IPS-18a (cell line): ENCODE measurements around the gene CREB5.

Source experiments
- H3K27ac ChIP-seq: one replicate; pipeline ENCODE4 v1.5.1; 2013; ENCODE audit warnings: low read length
- H3K27me3 ChIP-seq: one replicate; pipeline ENCODE4 v1.6.1; 2013; ENCODE audit warnings: mild to moderate bottlenecking, low read length; ENCODE audit not compliant: control insufficient read depth, insufficient read depth
- H3K36me3 ChIP-seq: one replicate; pipeline ENCODE4 v1.6.1; 2013; ENCODE audit warnings: low read depth, low read length; ENCODE audit not compliant: control insufficient read depth
- H3K4me1 ChIP-seq: one replicate; pipeline ENCODE4 v1.6.1; 2013; ENCODE audit warnings: low read depth, low read length; ENCODE audit not compliant: control insufficient read depth
- H3K4me3 ChIP-seq: one replicate; pipeline ENCODE4 v1.5.1; 2013; ENCODE audit warnings: low read length
- H3K9ac ChIP-seq: one replicate; pipeline ENCODE4 v1.6.1; 2013; ENCODE audit warnings: mild to moderate bottlenecking, low read length, moderate library complexity
- H3K9me3 ChIP-seq: one replicate; pipeline ENCODE4 v1.6.1; 2013; ENCODE audit warnings: low read depth, low read length; ENCODE audit not compliant: control insufficient read depth

The CREB5 gene

GRCh38 chr7:28408105-28408959 lies 4.0 kb upstream of the CREB5 start:
- H3K9ac ChIP-seq = no peak overlapping the region
- peaks cover 63% of the 10 kb centered on the region for H3K27me3 ChIP-seq
- no peaks in the 10 kb centered on the region for H3K9me3 ChIP-seq
- no peak overlapping the region for H3K27ac ChIP-seq
- H3K4me3 ChIP-seq = peak overlapping the region; percentile 81
- no peaks in the 10 kb centered on the region for H3K36me3 ChIP-seq
- peaks cover 8% of the 10 kb centered on the region for H3K4me1 ChIP-seq

GRCh38 chr7:28408960-28409715 lies 3.2 kb upstream of the CREB5 start:
- Histone ChIP-seq H3K36me3 (no peaks in the 10 kb centered on the region), H3K9ac (peak overlapping the region; percentile 43), H3K9me3 (no peaks in the 10 kb centered on the region), H3K4me3 (peak overlapping the region; percentile 81), H3K27me3 (peaks cover 71% of the 10 kb centered on the region), H3K4me1 (peaks cover 8% of the 10 kb centered on the region), H3K27ac (no peak overlapping the region)

- peak overlapping the region; percentile 81 for H3K4me3 ChIP-seq
- no peak overlapping the region for H3K27ac ChIP-seq
- H3K9ac ChIP-seq = peak overlapping the region; percentile 43
- H3K4me1 ChIP-seq = peaks cover 8% of the 10 kb centered on the region
- peaks cover 71% of the 10 kb centered on the region for H3K27me3 ChIP-seq
- H3K9me3 ChIP-seq = no peaks in the 10 kb centered on the region
- H3K36me3 ChIP-seq = no peaks in the 10 kb centered on the region
Observed at GRCh38 chr7:28409716-28410627, 2.3 kb upstream of the CREB5 start.

GRCh38 chr7:28410628-28411531 lies 1.4 kb upstream of the CREB5 start:
- Histone ChIP-seq H3K27ac (no peak overlapping the region), H3K4me1 (peaks cover 8% of the 10 kb centered on the region), H3K4me3 (peak overlapping the region; percentile 81), H3K9me3 (no peaks in the 10 kb centered on the region), H3K27me3 (peaks cover 71% of the 10 kb centered on the region), H3K36me3 (no peaks in the 10 kb centered on the region), H3K9ac (no peak overlapping the region)

- Histone ChIP-seq H3K27me3 (peaks cover 58% of the 10 kb centered on the region), H3K9me3 (no peaks in the 10 kb centered on the region), H3K27ac (no peak overlapping the region), H3K36me3 (no peaks in the 10 kb centered on the region), H3K4me3 (no peak overlapping the region), H3K9ac (no peak overlapping the region), H3K4me1 (peaks cover 8% of the 10 kb centered on the region)
Observed at GRCh38 chr7:28413011-28413410, 693 bp downstream of the CREB5 start.

GRCh38 chr7:28414453-28414852 lies 2.1 kb downstream of the CREB5 start:
- Histone ChIP-seq H3K36me3 (no peaks in the 10 kb centered on the region), H3K27me3 (peaks cover 46% of the 10 kb centered on the region), H3K4me3 (no peak overlapping the region)

GRCh38 chr7:28417321-28417940 lies 5.1 kb downstream of the CREB5 start:
- no peak overlapping the region for H3K27ac ChIP-seq
- no peaks in the 10 kb centered on the region for H3K4me1 ChIP-seq
- no peak overlapping the region for H3K4me3 ChIP-seq
- H3K27me3 ChIP-seq = peaks cover 17% of the 10 kb centered on the region
- H3K9me3 ChIP-seq = no peaks in the 10 kb centered on the region
- H3K9ac ChIP-seq = no peak overlapping the region
- no peaks in the 10 kb centered on the region for H3K36me3 ChIP-seq

More at GRCh38 chr7:28414453-28414852, 2.1 kb downstream of the CREB5 start:
- no peaks in the 10 kb centered on the region for H3K9me3 ChIP-seq
- peaks cover 8% of the 10 kb centered on the region for H3K4me1 ChIP-seq
- no peak overlapping the region for H3K27ac ChIP-seq
- no peak overlapping the region for H3K9ac ChIP-seq

- Histone ChIP-seq H3K27me3 (peaks cover 8% of the 10 kb centered on the region), H3K9me3 (no peaks in the 10 kb centered on the region), H3K4me1 (no peaks in the 10 kb centered on the region), H3K36me3 (no peaks in the 10 kb centered on the region), H3K4me3 (no peak overlapping the region), H3K27ac (no peak overlapping the region), H3K9ac (no peak overlapping the region)
Observed at GRCh38 chr7:28418311-28418710, 6.0 kb downstream of the CREB5 start.

GRCh38 chr7:28418966-28419365 lies 6.6 kb downstream of the CREB5 start:
- H3K27me3 ChIP-seq = peaks cover 1% of the 10 kb centered on the region
- H3K27ac ChIP-seq = no peak overlapping the region
- H3K4me1 ChIP-seq = no peaks in the 10 kb centered on the region

GRCh38 chr7:28419716-28420115 lies 7.4 kb downstream of the CREB5 start:
- no peaks in the 10 kb centered on the region for H3K36me3 ChIP-seq
- H3K9ac ChIP-seq = no peak overlapping the region
- no peaks in the 10 kb centered on the region for H3K4me1 ChIP-seq
- no peaks in the 10 kb centered on the region for H3K9me3 ChIP-seq
- H3K4me3 ChIP-seq = no peak overlapping the region
- no peak overlapping the region for H3K27ac ChIP-seq
- no peaks in the 10 kb centered on the region for H3K27me3 ChIP-seq

More at GRCh38 chr7:28418966-28419365, 6.6 kb downstream of the CREB5 start:
- Histone ChIP-seq H3K36me3 (no peaks in the 10 kb centered on the region), H3K4me3 (no peak overlapping the region), H3K9me3 (no peaks in the 10 kb centered on the region), H3K9ac (no peak overlapping the region)
